Activated CD8-positive, alpha-beta memory T cell treated with anti-CD3 and anti-CD28 coated beads for 36 hours (primary cell): ENCODE measurements around the gene NCR1. TPM values are rescaled to one million over a fixed set of nuclear protein-coding genes. Genes with fewer than 3 reads are reported as not detected.
"Not testable (repeated sequence)": the region's sequence is repeated elsewhere in the genome, so short reads cannot be mapped to it uniquely, and the experiment has no call there.

Experiments
- CTCF ChIA-PET: fragments of 350-600 bp; sonication (Branson Sonifier 250); formaldehyde crosslinking; loops from one replicate; lab custom pipeline; 2021; ENCODE audit warnings: antibody characterized with exemption; lab: Charles Lee
- POLR2A ChIA-PET: fragments of 350-600 bp; sonication (Branson Sonifier 250); formaldehyde crosslinking; loops from one replicate; lab custom pipeline; 2021; ENCODE audit warnings: antibody characterized with exemption; lab: Charles Lee
- total RNA-seq, 2 experiments: library from RNA; stranded (reverse); gene quantifications; one replicate each; pipeline ENCODE4 v1.2.3, GENCODE V29; 2021

The NCR1 gene
- total RNA-seq, 2 experiments from 2014 or later, result 0.38 to 0.44 TPM

- CTCF ChIA-PET, POLR2A ChIA-PET: not testable (repeated sequence)
Observed at GRCh38 chr19:54904261-54904660, 1.7 kb upstream of the NCR1 start.

DNA sequence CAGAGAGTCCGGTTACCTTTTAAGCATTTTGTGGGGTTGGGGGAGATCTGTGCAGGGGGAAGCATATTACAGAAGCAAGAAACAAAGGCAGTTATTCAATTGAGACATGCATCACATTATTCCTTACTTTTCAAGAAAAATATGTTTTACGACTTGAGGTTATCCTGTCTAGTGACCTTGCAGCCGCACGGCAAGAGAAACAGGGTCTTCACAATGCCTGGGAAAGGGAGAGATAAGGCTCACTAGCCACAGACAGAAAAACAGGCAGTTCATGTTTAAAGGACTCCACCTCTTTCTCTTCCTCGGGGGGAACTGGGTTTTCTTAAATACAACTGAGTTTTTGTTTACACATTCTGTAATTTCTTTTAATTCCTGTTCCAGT lies 536 bp upstream of the NCR1 start:
- ChIA-PET CTCF (no interaction called here), POLR2A (no interaction called here)

- CTCF ChIA-PET, result interaction anchor here (0.6 kb wide), 1 partner anchor 20 kb away, joined by 3 read pairs; no protein-coding TSS in a partner anchor
- POLR2A ChIA-PET, result no interaction called here
Observed at GRCh38 chr19:54906819-54907218, 871 bp downstream of the NCR1 start.

DNA sequence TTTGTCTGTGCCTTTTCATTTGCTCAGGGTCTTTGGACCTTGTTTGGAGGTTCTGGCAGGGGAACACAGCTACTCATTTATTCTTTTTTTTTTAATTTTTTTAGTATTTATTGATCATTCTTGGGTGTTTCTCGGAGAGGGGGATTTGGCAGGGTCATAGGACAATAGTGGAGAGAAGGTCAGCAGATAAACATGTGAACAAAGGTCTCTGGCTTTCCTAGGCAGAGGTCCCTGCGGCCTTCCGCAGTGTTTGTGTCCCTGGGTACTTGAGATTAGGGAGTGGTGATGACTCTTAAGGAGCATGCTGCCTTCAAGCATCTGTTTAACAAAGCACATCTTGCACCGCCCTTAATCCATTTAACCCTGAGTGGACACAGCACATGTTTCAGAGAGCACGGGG lies 2.0 kb downstream of the NCR1 start:
- CTCF ChIA-PET, POLR2A ChIA-PET: not testable (repeated sequence)

GRCh38 chr19:54916822-54917221 lies 10.9 kb downstream of the NCR1 start:
- CTCF ChIA-PET, result no interaction called here

DNA sequence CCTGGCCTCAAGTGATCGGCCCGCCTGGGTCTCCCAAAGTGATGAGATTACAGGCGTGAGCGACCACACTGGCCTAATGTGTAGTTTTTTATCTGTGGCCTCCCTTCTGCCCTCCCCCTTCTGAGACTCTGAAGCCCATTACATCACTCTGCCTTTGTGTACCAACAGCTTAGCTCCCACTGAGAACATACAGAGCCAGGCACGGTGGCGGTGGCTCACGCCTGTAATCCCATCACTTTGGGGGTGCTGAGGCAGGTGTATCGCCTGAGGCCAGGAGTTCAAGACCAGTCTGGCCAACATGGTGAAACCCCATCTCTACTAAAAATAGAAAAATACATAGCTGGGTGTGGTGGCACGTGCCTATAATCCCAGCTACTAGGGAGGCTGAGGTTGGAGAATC lies 12.6 kb downstream of the NCR1 start:
- POLR2A ChIA-PET, result no interaction called here
- CTCF ChIA-PET, result no interaction called here

More at GRCh38 chr19:54916822-54917221, 10.9 kb downstream of the NCR1 start:
- POLR2A ChIA-PET, result no interaction called here

DNA sequence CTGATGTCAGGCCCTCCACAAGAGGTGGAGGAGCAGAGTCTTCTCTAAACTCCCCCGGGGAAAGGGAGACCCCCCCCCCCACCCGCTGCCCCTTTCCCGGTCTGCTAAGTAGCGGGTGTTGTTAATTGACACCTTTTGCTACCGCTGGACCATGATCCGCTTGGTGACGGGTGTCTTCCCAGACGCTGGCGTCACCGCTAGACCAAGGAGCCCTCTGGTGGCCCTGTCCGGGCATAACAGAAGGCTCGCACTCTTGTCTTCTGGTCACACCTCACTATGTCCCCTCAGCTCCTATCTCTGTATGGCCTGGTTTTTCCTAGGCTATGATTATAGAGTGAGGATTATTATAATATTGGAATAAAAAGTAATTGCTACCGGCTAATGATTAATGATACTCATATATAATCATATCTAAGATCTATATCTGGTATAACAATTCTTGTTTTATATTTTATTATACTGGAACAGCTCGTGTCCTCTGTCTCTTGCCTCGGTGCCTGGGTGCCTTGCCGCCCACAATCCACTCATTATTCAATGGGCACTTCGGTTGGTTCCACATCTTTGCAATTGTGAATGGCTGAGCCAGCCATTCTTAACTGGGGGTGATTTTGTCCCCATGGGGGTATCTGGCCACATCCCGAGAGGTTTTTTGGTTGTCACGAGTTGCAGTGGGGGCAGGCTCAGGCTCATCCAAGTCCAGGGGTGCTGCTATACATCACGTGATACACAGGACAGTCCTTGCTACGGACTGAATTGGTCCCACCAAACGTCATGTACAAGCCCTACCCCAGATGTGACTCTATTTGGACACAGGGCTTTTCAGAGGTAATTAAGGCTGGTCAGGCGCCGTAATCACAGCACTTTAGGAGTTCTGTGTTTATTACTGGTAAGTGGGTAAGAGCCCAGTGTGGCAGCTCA lies 14.0 kb downstream of the NCR1 start:
- POLR2A ChIA-PET, CTCF ChIA-PET: not testable (repeated sequence)

- CTCF ChIA-PET, result no interaction called here
- POLR2A ChIA-PET, result no interaction called here
Observed at GRCh38 chr19:54921082-54921481, 15.1 kb downstream of the NCR1 start.

DNA sequence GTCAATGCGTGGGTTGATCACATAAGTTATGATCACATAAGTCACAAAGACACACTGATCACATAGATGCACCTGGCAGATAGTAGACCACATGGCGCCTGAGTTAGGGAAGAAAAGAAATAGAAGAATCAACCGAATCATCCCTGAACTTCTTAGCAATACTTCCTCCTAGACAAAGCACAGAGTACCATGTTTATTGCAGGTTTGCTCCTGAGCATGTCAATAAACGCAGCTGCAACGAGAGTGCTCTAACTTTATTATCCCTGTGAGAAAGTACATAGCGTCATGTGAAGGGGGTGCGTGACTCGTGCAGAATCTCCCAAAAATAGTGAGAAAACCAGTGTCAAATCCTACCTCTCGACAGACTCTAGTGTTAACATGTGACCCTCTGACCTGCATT lies 17.3 kb downstream of the NCR1 start:
- CTCF ChIA-PET, result no interaction called here
- POLR2A ChIA-PET, result no interaction called here

GRCh38 chr19:54928299-54928698 lies 22.4 kb downstream of the NCR1 start:
- CTCF ChIA-PET, result no interaction called here
- POLR2A ChIA-PET, result no interaction called here

GRCh38 chr19:54937926-54938325 lies 32.0 kb downstream of the NCR1 start:
- CTCF ChIA-PET, result interaction anchor here (0.8 kb wide), 1 partner anchor 56 kb away, joined by 3 read pairs; no protein-coding TSS in a partner anchor
- POLR2A ChIA-PET, result no interaction called here

- CTCF ChIA-PET, result no interaction called here
Observed at GRCh38 chr19:54938906-54939305, 33.0 kb downstream of the NCR1 start.

DNA sequence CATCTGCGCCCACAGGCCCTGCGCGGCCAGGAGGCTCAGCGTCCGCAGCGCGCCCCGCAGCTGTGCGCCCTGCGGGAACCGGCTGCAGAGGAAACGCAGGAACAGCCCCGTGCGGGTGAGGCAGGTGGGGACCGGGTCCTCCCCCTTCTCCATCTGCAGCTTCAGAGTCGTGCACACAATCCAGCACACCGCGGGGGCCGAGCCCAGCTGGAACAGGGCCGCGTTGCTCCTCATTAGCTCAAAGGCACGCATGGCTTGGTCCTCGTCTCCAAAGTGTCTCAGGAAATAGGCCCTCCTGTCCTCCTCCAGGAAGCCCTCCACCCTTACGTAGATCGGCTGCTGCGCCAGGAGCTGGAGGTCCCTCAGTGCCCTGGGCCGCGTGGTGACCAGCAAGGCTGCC lies 33.6 kb downstream of the NCR1 start:
- CTCF ChIA-PET, POLR2A ChIA-PET: not testable (repeated sequence)

More at GRCh38 chr19:54938906-54939305, 33.0 kb downstream of the NCR1 start:
- POLR2A ChIA-PET, result no interaction called here

GRCh38 chr19:54943772-54944361 lies 37.9 kb downstream of the NCR1 start:
- POLR2A ChIA-PET, CTCF ChIA-PET: not testable (repeated sequence)

GRCh38 chr19:54947381-54947780 lies 41.4 kb downstream of the NCR1 start, which contains the start of gene NLRP7:
TSS of gene NLRP7 (minus strand) at chr19:54947530.
- ChIA-PET CTCF (interaction anchor here (0.7 kb wide), 1 partner anchor 681 kb away, joined by 3 read pairs; no protein-coding TSS in a partner anchor), POLR2A (no interaction called here)

GRCh38 chr19:54949412-54949811 lies 43.5 kb downstream of the NCR1 start:
- ChIA-PET CTCF (no interaction called here), POLR2A (no interaction called here)

DNA sequence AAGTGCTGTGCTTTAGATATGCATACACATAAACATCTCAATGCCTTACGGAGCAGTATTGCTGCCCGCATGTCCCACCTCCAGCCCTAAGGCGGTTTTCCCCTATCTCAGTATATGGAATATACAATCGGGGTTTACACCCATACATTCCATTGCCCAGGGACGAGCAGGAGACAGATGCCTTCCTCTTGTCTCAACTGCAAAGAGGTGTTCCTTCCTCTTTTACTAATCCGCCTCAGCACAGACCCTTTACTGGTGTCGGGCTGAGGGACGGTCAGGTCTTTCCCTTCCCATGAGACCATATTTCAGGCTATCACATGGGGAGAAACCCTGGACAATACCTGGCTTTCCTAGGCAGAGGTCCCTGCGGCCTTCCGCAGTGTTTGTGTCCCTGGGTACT lies 44.6 kb downstream of the NCR1 start:
- CTCF ChIA-PET, POLR2A ChIA-PET: not testable (repeated sequence)

- CTCF ChIA-PET, result no interaction called here
- POLR2A ChIA-PET, result no interaction called here
Observed at GRCh38 chr19:54952591-54953344, 46.8 kb downstream of the NCR1 start.

DNA sequence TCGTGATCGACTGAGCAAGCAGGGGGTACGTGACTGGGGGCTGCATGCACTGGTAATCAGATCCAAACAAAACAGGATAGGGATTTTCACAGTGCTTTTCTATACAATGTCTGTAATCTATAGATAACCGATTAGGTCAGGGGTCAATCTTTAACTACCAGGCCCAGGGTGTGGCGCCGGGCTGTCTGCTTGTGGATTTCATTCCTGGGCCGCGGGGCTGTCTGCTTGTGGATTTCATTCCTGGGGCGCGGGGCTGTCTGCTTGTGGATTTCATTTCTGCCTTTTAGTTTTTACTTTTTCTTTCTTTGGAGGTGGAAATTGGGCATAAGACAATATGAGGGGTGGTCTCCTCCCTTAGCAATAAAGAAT lies 47.4 kb downstream of the NCR1 start:
- POLR2A ChIA-PET, CTCF ChIA-PET: not testable (repeated sequence)

GRCh38 chr19:54955376-54955775 lies 49.4 kb downstream of the NCR1 start:
- ChIA-PET CTCF (no interaction called here), POLR2A (no interaction called here)
